Central memory CD8-positive, alpha-beta T cell (primary cell): Measurements from ENCODE around the gene TBX18.

Source experiments
- ATAC-seq: fragments of 150-1000 bp; cut with Tn5 transposase; replicated peaks from 2 replicates; pipeline ENCODE4 v1.10.0; 2022; ENCODE audit warnings: mild to moderate bottlenecking, moderate FRiP score, moderate number of reproducible peaks; ENCODE audit not compliant: poor library complexity, severe bottlenecking; ENCODE audit errors: extremely low read depth
- DNase-seq, 2 donors: peaks; one replicate each; pipeline ENCODE4 v3.0.0; 2021; ENCODE audit warnings: low spot score in 2 of 2
- H3K27ac Mint-ChIP-seq: one replicate; pipeline ENCODE4 v1.8.0; 2022; ENCODE audit warnings: low read depth, mild to moderate bottlenecking, moderate library complexity, mixed read lengths
- H3K27me3 Mint-ChIP-seq: one replicate; pipeline ENCODE4 v1.8.0; 2022; ENCODE audit warnings: mixed read lengths
- H3K36me3 Mint-ChIP-seq: one replicate; pipeline ENCODE4 v1.8.0; 2022; ENCODE audit warnings: mild to moderate bottlenecking, moderate library complexity, mixed read lengths; ENCODE audit not compliant: insufficient read depth
- H3K4me1 Mint-ChIP-seq: one replicate; pipeline ENCODE4 v1.8.0; 2022; ENCODE audit warnings: mixed read lengths
- H3K4me3 Mint-ChIP-seq: one replicate; pipeline ENCODE4 v1.8.0; 2022; ENCODE audit warnings: mild to moderate bottlenecking, moderate library complexity, mixed read lengths
- H3K9me3 Mint-ChIP-seq: one replicate; pipeline ENCODE4 v1.8.0; 2022; ENCODE audit warnings: mixed read lengths

Gene TBX18

GRCh38 chr6:84674395-84674794 is 90.0 kb downstream of the TBX18 start:
- H3K36me3 Mint-ChIP-seq: no peaks in the 10 kb centered on the region
- no peak for ATAC-seq
- H3K4me1 Mint-ChIP-seq: no peaks in the 10 kb centered on the region
- H3K27ac Mint-ChIP-seq: no peak overlapping the region
- no peak for DNase-seq
- no peaks in the 10 kb centered on the region for H3K27me3 Mint-ChIP-seq
- H3K9me3 Mint-ChIP-seq: peaks cover 9% of the 10 kb centered on the region
- H3K4me3 Mint-ChIP-seq: no peak overlapping the region

- Mint-ChIP-seq H3K36me3 (no peaks in the 10 kb centered on the region), H3K4me3 (no peak overlapping the region), H3K27ac (no peak overlapping the region), H3K4me1 (no peaks in the 10 kb centered on the region), H3K27me3 (no peaks in the 10 kb centered on the region), H3K9me3 (peaks cover 11% of the 10 kb centered on the region)
- ATAC-seq (no peak), DNase-seq (no peak)
Observed at GRCh38 chr6:84671183-84671582, 93.2 kb downstream of the TBX18 start.

- H3K36me3 Mint-ChIP-seq: no peaks in the 10 kb centered on the region
- no peak overlapping the region for H3K27ac Mint-ChIP-seq
- peaks cover 10% of the 10 kb centered on the region for H3K9me3 Mint-ChIP-seq
- no peaks in the 10 kb centered on the region for H3K27me3 Mint-ChIP-seq
- no peak overlapping the region for H3K4me3 Mint-ChIP-seq
- ATAC-seq (no peak), DNase-seq (no peak)
- no peaks in the 10 kb centered on the region for H3K4me1 Mint-ChIP-seq
Observed at GRCh38 chr6:84669945-84670344, 94.5 kb downstream of the TBX18 start.

- H3K27ac Mint-ChIP-seq: no peak overlapping the region
- DNase-seq (no peak), ATAC-seq (no peak)
- H3K4me1 Mint-ChIP-seq: no peaks in the 10 kb centered on the region
- H3K4me3 Mint-ChIP-seq: no peak overlapping the region
- H3K36me3 Mint-ChIP-seq: no peaks in the 10 kb centered on the region
- peaks cover 10% of the 10 kb centered on the region for H3K9me3 Mint-ChIP-seq
- no peaks in the 10 kb centered on the region for H3K27me3 Mint-ChIP-seq
Observed at GRCh38 chr6:84667252-84668213, 96.9 kb downstream of the TBX18 start.

- Mint-ChIP-seq H3K9me3 (peaks cover 19% of the 10 kb centered on the region), H3K36me3 (no peaks in the 10 kb centered on the region), H3K27me3 (no peaks in the 10 kb centered on the region), H3K4me3 (no peak overlapping the region), H3K27ac (no peak overlapping the region), H3K4me1 (no peaks in the 10 kb centered on the region)
- DNase-seq (no peak), ATAC-seq (no peak)
Observed at GRCh38 chr6:84665401-84665800, 99.0 kb downstream of the TBX18 start.

GRCh38 chr6:84663866-84664265 is 100.5 kb downstream of the TBX18 start:
- Mint-ChIP-seq H3K4me3 (no peak overlapping the region), H3K36me3 (no peaks in the 10 kb centered on the region), H3K27me3 (no peaks in the 10 kb centered on the region), H3K27ac (no peak overlapping the region), H3K9me3 (peaks cover 19% of the 10 kb centered on the region), H3K4me1 (no peaks in the 10 kb centered on the region)
- ATAC-seq: no peak
- no peak for DNase-seq

- DNase-seq (no peak), ATAC-seq (no peak)
- H3K27me3 Mint-ChIP-seq: no peaks in the 10 kb centered on the region
- peaks cover 9% of the 10 kb centered on the region for H3K9me3 Mint-ChIP-seq
- no peaks in the 10 kb centered on the region for H3K36me3 Mint-ChIP-seq
- H3K27ac Mint-ChIP-seq: no peak overlapping the region
- H3K4me1 Mint-ChIP-seq: no peaks in the 10 kb centered on the region
- no peak overlapping the region for H3K4me3 Mint-ChIP-seq
Observed at GRCh38 chr6:84657486-84657885, 106.9 kb downstream of the TBX18 start.

GRCh38 chr6:84657025-84657424 is 107.4 kb downstream of the TBX18 start:
- Mint-ChIP-seq H3K4me1 (no peaks in the 10 kb centered on the region), H3K36me3 (no peaks in the 10 kb centered on the region), H3K27me3 (no peaks in the 10 kb centered on the region), H3K9me3 (peaks cover 9% of the 10 kb centered on the region), H3K27ac (no peak overlapping the region), H3K4me3 (no peak overlapping the region)
- ATAC-seq: no peak
- DNase-seq: no peak

- Mint-ChIP-seq H3K4me3 (no peak overlapping the region), H3K4me1 (no peaks in the 10 kb centered on the region), H3K27me3 (no peaks in the 10 kb centered on the region), H3K9me3 (peaks cover 12% of the 10 kb centered on the region), H3K27ac (no peak overlapping the region), H3K36me3 (peaks cover 1% of the 10 kb centered on the region)
- ATAC-seq (no peak), DNase-seq (no peak)
Observed at GRCh38 chr6:84653027-84653551, 111.3 kb downstream of the TBX18 start.

GRCh38 chr6:84652356-84653026 is 111.9 kb downstream of the TBX18 start:
- ATAC-seq (no peak), DNase-seq (no peak)
- H3K9me3 Mint-ChIP-seq: peaks cover 14% of the 10 kb centered on the region
- H3K27me3 Mint-ChIP-seq: no peaks in the 10 kb centered on the region
- H3K4me3 Mint-ChIP-seq: no peak overlapping the region
- H3K4me1 Mint-ChIP-seq: no peaks in the 10 kb centered on the region
- H3K27ac Mint-ChIP-seq: no peak overlapping the region
- H3K36me3 Mint-ChIP-seq: peaks cover 1% of the 10 kb centered on the region

- peaks cover 1% of the 10 kb centered on the region for H3K36me3 Mint-ChIP-seq
- peaks cover 17% of the 10 kb centered on the region for H3K9me3 Mint-ChIP-seq
- no peak overlapping the region for H3K27ac Mint-ChIP-seq
- no peaks in the 10 kb centered on the region for H3K4me1 Mint-ChIP-seq
- no peak overlapping the region for H3K4me3 Mint-ChIP-seq
- no peaks in the 10 kb centered on the region for H3K27me3 Mint-ChIP-seq
- no peak for ATAC-seq
- no peak for DNase-seq
Observed at GRCh38 chr6:84651583-84651982, 112.8 kb downstream of the TBX18 start.

- no peaks in the 10 kb centered on the region for H3K4me1 Mint-ChIP-seq
- no peak for ATAC-seq
- H3K27ac Mint-ChIP-seq: no peak overlapping the region
- peaks cover 25% of the 10 kb centered on the region for H3K9me3 Mint-ChIP-seq
- peaks cover 1% of the 10 kb centered on the region for H3K36me3 Mint-ChIP-seq
- H3K4me3 Mint-ChIP-seq: no peak overlapping the region
- no peaks in the 10 kb centered on the region for H3K27me3 Mint-ChIP-seq
- DNase-seq: no peak
Observed at GRCh38 chr6:84648444-84648843, 116.0 kb downstream of the TBX18 start.
